Epithelial cell of prostate (primary cell): ENCODE measurements around the gene AGMO.
A peak's percentile ranks its signal among the peaks of the same experiment; 100 is the strongest.
"Not testable (repeated sequence)": the region's sequence is repeated elsewhere in the genome, so short reads cannot be mapped to it uniquely, and the experiment has no call there.

Experiments used
- DNase-seq: peaks from one replicate; pipeline ENCODE4 v3.0.0-alpha.2; 2011; ENCODE audit warnings: low read depth, low spot score
- H3K27ac ChIP-seq: fragments of 450-650 bp; 2 replicates; pipeline ENCODE4 v1.5.1; 2017; ENCODE audit warnings: mild to moderate bottlenecking

Gene AGMO

DNA sequence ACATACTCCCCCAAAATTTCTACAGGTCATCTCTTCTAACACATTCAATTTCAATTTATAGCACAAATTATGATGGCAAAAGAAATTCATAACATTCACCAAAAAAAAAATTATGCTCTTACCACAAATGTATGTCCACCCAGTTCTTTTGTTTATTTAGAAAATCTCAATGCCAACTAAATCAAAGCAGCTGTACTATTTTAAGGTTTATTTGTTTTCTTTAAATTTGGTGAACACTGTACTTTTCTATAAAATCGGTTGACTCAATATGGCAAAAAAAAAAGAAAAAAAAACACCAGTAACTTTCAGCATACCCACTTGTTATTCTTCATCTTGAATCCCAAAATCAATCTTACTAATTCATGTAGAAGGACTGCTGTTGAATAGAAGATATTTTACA is 225.7 kb downstream of the AGMO start:
- no peak overlapping the region for H3K27ac ChIP-seq
- DNase-seq: no peak

DNA sequence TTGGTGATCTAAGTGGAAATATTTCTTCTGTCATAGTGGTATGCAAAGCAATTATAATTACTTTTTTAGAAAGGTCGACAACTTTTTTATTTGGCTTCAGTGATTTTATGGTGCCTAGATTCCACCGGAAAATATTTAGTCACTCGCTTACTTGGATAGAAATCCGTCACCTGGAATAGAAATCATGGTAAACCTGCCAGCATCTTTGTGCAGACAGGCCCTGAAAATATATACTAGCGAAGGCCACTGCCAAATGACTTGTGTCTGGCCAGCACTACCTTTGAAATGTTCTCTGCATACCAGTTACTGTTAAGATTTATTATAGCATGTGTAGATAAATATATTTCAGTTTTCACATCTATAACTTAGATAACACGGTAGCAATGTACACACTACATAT is 226.4 kb downstream of the AGMO start:
- DNase-seq: no peak
- no peak overlapping the region for H3K27ac ChIP-seq

DNA sequence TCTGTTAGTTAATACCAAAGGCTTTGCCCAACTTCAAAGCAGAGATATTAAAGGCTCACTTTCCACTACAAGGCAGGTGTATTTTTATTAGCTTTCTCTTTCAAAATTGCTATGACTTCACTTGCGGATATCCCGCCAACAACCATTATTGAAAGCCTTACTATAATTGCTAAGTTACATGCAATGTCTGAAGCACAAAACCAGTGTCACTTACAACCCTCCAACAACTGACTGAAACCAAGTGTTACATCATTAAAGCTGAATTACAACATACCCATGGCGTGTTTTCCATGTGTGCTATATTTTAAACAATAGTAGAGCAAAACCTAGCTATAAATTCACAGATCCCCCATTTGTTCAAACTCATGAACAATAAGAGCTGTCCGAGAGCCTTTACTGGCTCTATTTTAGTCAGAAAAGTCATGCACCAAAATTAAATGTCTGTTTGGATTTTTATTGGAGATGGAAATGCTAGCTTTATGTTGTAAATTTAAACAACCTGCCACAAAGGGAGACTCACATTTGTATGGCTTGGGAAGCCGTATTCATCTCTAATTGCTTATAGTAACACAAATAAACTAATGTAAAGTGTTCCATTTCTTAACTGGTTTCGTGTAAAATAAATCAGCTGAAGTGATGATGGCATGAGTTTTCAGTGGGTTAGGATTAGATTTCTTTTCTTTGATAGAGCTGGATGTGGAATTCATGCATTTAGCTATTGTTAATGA is 227.1 kb downstream of the AGMO start:
- H3K27ac ChIP-seq: no peak overlapping the region
- DNase-seq: no peak

DNA sequence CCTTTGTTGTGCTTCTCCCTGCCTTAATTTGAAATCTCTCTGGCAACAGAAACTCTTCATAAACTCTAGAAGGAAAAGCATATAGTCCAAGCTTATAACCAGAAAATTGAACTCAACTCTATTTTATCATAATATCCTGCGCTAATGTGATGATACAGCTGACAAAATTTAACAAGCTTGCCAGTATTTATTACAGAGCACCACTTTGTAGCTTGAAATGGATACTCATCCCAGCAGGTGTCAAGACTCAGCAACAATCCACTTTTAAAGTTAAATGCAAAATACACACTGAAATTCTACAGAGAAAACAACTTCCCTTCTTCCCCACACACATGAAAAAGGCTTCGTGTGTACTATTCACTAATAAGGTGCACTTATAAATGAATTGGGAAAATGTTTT is 228.9 kb downstream of the AGMO start:
- no peak for DNase-seq
- H3K27ac ChIP-seq: no peak overlapping the region

DNA sequence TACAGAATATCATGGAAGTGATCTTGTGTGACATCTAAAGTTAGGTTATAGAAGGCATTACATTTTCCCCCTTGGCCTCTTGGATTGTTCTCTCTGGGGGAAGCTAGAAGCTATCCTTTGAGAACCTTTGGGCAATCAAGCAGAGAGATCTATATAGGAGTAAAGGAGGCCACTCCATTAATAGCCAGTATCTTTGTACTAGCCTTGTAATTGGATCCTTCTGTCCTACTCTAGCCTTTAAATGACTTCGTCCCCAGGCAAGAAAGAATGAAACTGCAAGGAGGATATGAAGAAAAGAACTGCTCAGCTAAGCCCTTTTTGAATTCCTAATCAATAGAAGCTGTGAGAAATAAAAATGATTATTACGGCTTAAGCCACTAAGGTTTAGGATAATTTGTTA is 230.9 kb downstream of the AGMO start:
- H3K27ac ChIP-seq: no peak overlapping the region
- DNase-seq: no peak

DNA sequence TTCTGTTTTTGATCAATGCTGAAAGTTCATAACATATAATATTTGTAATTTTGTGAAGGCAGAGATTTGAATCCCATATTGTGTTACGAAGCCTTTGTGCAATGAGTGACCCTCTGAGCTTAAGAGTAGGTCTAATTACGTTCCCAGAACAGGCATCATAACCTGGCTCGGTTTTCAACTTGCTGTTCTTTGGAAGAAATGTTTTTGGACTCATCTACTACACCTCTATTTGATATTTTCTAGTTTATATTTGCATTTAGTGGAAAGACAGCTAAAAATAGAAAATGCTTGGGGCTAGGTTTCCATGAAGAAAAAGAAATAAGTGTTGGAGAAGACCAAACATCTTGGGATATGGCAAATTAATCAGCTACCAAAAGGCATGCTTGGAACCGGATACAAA is 234.8 kb downstream of the AGMO start:
- DNase-seq: no peak
- H3K27ac ChIP-seq: no peak overlapping the region

DNA sequence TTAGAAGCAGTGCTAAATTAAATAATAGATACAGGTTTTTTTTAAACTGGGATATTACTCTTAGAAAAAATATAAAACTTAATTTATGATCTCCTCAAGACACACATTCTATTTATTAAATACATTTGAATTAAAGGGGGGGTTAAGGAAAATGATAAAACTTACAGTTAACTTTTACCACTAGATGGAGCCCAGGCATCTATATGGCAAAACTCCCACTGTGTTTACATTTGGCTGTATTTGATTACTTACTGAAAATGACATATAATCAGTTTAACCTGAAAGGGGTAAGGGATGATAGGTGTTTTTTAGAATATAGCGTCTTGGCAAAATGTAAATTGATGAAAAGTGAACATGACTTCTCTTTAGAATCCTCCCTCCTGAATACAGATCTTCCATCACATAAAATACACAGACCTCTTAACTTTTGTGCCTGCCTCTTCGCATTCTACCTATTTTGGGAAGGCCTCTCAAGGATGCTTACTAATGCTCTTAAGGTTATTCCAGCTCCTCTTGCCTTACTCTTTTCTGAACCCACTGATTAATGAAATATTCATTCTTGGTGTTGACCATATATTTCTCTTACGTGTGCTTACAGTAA is 235.7 kb downstream of the AGMO start:
- no peak for DNase-seq
- no peak overlapping the region for H3K27ac ChIP-seq

DNA sequence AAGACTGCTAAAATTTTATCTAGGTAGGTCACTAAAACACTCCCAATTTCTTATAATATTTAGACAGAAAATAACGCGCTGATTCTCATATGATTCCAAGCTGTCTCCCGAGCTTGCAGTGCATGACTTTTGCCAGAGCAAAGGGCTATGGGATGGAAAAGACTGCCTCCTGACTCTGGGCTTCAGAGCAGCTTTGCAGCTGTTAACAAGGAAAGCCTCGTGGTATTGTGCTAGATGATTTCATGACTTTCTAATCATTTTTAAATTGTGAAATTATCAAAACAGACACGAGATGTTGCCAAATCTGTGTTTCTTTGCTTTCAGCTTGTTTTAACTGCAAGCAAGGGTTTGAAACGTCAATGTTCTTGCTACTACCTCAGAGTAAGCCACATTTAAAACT is 238.3 kb downstream of the AGMO start:
- DNase-seq: no peak
- H3K27ac ChIP-seq: no peak overlapping the region

DNA sequence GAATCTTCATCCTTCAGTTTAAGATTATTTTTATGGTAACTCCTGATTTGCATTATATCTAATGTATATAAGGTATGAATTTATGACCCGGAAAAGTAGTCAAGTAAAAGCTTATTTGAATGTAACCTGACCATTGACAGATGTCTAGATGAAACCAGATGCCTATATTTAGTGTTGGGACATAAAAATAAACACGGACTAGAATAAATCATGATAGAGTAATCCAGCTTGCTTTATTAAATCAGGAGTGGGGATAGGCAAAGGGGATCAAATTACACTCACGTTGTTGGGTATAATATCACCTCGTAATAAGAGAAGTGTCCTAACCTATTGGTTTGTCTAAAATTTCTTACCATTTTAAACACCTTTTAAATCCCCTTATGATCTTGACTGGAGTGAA is 244.6 kb downstream of the AGMO start:
- H3K27ac ChIP-seq: no peak overlapping the region
- no peak for DNase-seq

DNA sequence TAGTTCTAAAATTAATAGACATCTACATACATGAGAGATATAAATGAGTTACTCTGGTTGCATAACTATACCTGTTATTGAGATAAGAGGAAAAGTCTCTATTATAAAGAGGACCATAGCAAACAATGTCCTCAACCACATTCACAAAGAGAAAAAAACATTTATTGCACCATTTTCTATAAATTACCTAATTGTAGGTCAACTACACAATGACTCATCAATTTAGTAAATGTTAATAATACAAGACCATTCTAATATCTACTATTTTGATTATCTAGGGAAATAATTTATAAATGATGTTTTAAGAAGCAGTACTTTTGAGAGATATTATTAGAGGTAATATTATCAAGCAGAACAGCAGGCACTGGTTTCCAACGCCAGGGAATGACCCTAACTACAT is 246.1 kb downstream of the AGMO start:
- no peak for DNase-seq
- H3K27ac ChIP-seq: no peak overlapping the region

DNA sequence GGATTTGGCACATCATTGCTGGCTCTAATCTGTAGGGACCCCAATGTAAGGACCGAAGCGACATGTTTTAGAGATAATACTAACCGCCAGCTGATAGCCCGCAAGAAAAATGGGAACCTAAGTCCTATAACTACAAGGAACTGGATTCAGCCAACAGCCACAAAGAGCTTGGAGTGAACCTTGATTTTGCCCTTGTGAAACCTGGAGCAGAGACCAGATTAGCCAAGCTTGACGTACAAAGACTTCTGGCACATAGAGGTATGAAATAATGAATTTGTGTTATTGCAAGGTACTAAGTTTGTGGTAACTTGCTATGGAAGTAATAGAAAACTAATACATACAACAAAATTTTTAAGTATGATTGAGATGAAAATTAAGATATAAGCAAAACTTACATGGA is 246.9 kb downstream of the AGMO start:
- no peak overlapping the region for H3K27ac ChIP-seq
- no peak for DNase-seq

DNA sequence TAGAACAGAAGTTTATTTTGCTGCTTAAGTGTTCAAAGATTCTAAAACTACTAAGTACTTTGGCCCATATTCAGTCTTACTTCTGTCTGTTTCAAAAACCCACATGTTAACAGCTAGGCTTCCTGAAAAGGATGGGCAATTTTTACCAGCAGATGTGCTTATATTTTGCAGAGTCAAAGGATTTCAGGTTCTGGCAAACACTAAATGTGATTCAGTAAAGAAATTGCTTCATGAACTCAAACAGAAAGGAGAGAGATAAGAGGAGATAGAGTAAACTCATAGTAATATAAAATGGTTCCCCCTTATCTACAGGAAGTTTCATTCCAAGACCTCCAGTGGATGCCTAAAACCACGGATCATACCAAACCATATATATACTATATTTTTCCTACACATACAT is 248.5 kb downstream of the AGMO start:
- no peak overlapping the region for H3K27ac ChIP-seq
- DNase-seq: no peak

DNA sequence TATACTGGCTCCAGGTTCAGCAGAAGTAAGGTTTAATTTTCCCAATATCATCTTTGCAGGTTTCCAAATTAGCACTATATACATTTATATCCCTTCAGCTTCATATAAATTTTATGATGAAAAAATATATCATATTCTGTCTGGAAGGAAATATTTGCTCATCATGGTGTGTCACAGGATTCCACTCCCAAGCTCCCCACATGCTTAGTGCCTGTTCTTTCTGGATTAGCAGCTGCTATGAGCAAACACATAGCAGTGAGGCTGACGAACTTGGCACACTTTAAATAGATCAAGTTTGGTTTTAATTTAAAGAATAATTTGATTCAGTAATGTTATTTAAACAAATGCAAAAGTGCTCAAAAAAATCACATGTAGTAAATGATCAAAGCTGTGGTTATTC is 251.9 kb downstream of the AGMO start:
- no peak overlapping the region for H3K27ac ChIP-seq
- DNase-seq: no peak

DNA sequence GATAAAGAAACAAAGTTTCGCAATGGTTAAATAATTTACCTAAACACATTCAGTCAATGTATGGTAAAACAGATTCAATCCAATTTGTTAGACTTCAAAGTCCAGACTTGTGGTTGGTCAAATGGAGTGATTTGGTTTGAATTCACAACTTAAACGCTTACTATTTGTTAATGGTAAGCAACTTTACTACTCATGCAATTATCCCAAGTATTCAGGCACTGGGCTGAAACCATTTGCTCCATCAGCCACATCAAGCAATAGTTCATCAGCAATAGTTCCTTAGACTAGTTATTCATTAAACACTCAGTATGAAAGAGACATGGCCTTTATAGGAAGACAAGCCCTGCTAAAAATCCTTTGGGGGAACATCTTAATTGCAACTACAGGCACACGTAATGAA is 253.0 kb downstream of the AGMO start:
- no peak overlapping the region for H3K27ac ChIP-seq
- no peak for DNase-seq

DNA sequence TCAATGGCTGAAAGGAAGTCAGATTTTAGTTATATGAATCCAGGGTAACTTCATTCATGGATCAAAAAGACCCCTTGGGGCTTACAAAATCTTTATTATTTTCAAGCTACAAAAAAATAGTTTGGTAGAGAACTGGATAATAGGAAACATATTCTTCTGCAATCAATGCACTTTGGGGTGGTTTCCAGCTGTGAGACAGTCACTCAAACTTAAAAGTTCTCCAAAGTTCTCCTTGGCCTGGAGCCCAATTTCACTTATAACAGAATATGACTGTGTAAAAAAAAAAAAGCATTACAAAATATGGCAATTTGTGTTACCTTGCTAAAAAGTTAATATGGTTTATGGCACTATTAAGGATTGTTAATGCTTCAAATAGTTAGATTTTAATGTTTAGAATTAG is 255.5 kb downstream of the AGMO start:
- no peak for DNase-seq
- H3K27ac ChIP-seq: no peak overlapping the region

DNA sequence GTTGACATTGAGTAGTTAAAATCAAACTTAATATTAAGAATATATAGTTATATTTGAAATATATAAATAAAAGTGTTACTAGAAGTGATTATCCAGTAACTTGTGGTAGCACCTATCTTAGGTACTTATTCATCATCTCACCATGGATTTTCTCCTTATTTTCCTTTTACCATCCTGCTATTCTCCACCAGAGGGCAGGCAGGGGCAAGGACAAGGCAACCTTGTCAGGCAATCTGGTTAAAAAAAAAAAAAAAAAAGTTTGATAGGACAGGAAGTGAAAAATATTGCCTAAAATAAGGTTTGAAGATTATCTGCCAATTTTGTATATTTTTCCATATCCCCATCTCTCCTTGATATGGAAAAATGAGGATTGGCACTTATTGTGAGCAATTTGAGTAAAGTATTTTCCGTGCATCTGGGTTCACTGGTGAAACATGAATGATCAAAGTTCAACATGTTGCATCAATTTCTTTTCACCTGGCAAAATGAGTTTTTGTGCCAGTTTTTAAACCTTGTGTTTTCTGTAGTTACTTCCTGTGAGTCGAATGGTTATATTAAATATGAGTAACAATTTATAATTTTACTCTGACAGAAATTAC is 256.7 kb downstream of the AGMO start:
- peak; percentile 3 for DNase-seq
- H3K27ac ChIP-seq: no peak overlapping the region

DNA sequence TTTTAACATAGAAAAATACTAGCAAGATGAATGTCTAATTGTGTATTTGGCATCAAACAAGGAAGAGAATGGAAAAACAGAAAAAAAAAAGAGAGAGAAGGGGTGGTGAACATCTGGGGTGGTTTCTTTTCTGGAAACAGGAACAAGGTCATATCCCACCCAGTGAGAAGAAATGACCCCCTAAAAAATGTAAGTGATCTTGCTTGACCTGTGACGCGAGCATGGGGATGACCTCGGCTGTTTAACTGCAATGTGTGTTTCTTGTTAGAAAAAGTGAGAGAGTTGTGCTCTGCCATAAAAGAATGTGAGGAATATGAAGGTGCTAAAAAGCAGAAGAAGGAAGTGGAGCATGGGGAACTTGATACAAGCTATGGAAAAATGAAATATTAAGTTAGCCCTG is 258.5 kb downstream of the AGMO start:
- no peak for DNase-seq
- H3K27ac ChIP-seq: no peak overlapping the region

DNA sequence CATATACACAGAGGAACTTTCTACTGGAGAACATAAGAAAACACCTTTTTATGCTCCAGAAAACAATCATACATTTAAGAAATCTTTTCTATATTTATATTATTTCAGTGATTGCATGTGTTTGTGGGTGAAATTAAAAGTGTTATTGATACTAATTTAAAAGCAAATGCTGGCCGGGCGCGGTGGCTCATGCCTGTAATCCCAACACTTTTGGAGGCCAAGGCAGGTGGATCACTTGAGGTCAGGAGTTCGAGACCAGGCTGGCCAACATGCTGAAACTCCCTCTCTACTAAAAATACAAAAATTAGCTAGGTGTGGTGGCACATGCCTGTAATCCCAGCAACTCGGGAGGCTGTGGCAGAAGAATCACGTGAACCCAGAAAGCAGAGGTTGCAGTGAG is 260.8 kb downstream of the AGMO start:
- not testable (repeated sequence) for DNase-seq

DNA sequence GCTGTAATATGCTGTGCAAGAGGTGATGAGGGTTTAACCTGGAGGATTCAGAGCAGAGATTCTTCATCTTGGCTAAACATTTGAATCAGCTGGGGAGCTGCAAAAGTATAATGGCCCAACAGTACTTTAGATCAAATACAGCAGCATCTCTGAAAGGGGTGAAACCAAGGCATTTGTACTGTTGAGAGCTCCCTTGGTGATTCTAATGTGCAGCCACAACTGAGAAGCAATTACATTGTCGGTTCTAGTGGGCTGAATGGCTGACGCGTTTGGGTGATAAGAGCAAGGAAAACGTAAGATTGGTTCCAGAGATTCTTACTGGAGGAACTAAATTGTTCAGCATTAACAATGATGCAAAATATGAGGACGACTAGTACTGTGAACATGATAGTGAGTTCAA is 269.7 kb downstream of the AGMO start:
- no peak overlapping the region for H3K27ac ChIP-seq
- DNase-seq: no peak

More for the DNA sequence above, 260.8 kb downstream of the AGMO start:
- not testable (repeated sequence) for H3K27ac ChIP-seq

DNA sequence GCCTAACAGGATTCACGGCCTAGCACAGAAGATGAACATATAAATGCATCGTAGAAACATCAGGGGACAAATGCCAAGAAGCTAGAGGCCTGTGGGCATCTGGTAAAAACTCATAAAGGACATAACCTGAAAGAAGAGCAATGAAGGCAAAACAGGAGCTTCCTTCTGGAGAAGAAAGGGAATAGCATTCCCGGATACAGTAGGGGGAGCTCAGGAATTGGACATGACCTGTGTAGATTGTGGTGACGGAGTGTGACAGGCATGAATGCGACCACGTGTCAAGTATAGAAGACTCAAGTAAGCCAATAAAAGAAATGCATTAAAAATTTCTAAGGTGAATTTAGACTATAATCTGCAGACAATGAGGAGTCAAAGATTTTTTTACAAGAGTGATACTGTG is 270.1 kb downstream of the AGMO start:
- H3K27ac ChIP-seq: no peak overlapping the region
- no peak for DNase-seq

DNA sequence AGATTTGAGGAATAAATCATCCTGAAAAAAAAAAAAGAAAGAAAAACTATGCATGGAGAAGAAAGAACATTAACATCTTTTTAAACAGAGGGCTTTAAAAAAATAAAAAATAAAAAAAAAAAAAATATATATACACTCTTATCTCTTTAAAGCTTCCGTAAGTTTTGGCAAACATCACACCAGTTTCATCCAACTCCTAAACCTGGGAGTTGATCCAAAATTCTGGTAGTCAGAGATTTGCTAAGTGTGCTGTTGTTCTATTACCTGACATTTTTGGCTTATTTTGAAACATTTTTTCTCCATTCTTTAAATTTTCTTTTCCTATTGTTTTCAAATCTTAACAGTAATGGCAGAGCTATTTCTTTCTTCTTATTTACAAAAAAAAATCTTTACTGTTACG is 273.1 kb downstream of the AGMO start:
- DNase-seq: no peak
- H3K27ac ChIP-seq: no peak overlapping the region

DNA sequence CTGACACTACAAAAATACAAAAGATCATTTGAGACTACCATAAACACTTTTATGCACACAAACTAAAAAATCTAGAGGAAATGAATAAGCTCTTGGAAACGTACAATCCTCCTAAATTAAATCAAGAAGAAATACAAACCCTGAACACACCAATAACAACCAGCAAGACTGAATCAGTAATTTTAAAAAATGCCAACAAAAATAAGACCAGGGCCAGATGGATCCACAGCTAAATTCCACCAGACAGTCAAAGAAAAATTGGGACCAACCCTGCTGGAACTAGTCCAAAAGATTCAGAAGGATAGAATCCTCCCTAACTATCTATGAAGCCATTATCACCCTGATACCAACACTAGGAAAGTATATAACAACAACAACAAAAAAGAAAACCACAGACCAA is 277.4 kb downstream of the AGMO start:
- H3K27ac ChIP-seq: no peak overlapping the region
- no peak for DNase-seq
